Choroid plexus epithelial cell (primary cell): ENCODE results near the gene FAM171A1.
A peak's percentile ranks its signal among the peaks of the same experiment; 100 is the strongest.

Experiments used
- DNase-seq: peaks from one replicate; pipeline ENCODE4 v3.0.0-alpha.2; 2010; ENCODE audit warnings: low read depth
- H3K4me3 ChIP-seq: 2 replicates; pipeline ENCODE4 v1.5.1; 2011; ENCODE audit warnings: low read depth, mild to moderate bottlenecking, control low read depth, low read length, moderate library complexity
- TF ChIP-seq, protein P1 (sequence below): conservative IDR thresholded peaks from 2 replicates; pipeline ENCODE4 v1.5.1; 2011; ENCODE audit warnings: low read depth, mild to moderate bottlenecking, control low read depth, inconsistent platforms, low read length, moderate library complexity

The FAM171A1 gene

DNA sequence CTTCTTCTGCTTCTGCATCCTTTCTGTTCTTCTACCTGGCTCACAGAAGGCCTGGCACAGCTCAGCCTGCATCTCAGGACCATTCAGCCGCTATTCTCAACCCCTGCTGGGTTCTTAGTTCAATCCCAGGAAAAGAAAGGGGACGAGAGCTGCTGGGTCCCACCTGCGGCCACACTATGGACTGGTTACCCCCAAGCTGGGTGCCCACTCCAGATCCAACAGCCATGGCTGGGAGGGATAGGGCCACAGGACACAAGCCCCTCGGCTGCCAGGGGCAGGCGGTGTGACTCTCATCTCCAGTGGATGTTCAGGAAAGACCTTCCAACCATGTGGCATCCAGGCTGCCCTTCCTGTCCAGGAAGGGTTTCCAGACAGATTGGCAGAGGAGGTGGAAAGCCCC is 105.0 kb downstream of the FAM171A1 start:
- H3K4me3 ChIP-seq, result no peak overlapping the region
- TF ChIP-seq, protein P1, sequence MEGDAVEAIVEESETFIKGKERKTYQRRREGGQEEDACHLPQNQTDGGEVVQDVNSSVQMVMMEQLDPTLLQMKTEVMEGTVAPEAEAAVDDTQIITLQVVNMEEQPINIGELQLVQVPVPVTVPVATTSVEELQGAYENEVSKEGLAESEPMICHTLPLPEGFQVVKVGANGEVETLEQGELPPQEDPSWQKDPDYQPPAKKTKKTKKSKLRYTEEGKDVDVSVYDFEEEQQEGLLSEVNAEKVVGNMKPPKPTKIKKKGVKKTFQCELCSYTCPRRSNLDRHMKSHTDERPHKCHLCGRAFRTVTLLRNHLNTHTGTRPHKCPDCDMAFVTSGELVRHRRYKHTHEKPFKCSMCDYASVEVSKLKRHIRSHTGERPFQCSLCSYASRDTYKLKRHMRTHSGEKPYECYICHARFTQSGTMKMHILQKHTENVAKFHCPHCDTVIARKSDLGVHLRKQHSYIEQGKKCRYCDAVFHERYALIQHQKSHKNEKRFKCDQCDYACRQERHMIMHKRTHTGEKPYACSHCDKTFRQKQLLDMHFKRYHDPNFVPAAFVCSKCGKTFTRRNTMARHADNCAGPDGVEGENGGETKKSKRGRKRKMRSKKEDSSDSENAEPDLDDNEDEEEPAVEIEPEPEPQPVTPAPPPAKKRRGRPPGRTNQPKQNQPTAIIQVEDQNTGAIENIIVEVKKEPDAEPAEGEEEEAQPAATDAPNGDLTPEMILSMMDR, result no peak
- DNase-seq, result no peak

DNA sequence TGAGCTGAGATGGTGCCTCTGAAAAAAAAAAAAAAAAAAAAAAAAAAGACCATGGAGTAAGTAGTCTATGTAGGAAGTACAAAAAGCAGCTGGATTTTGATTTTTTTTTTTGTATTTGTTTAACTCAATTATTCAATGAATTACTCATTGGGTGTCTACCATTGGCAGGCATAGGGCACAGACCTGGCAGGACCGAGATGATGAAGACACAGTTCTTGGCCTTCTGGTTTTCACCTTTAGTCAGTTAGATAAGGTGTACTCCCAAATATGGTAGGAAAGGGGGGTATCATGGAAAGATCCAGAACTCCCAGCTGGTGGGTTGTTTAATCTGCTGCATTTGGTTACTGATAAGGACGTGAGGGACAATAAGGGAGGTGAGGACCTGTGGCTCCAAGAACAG is 105.5 kb downstream of the FAM171A1 start:
- DNase-seq, result no peak
- TF ChIP-seq, protein P1, result no peak
- no peak overlapping the region for H3K4me3 ChIP-seq

DNA sequence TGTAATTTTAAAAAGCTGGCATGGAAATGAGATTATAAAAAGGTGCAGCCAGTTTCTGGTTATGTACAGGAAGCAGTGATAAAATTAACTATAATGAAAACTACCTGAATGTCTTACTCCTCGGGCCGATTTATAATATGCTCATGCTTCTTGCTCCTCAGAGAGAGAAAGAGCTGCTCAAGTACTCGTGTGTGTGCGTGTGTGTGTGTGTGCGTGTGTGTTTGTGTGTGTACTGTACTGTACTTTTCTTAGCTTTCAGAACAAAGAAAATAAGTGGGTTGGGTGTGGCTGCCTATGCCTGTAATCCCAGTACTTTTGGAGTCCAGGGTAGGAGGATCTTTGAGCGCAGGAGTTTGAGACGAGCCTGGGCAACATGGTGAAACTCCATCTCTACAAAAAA is 106.0 kb downstream of the FAM171A1 start:
- DNase-seq, result peak; percentile 23
- TF ChIP-seq, protein P1, result no peak
- no peak overlapping the region for H3K4me3 ChIP-seq

DNA sequence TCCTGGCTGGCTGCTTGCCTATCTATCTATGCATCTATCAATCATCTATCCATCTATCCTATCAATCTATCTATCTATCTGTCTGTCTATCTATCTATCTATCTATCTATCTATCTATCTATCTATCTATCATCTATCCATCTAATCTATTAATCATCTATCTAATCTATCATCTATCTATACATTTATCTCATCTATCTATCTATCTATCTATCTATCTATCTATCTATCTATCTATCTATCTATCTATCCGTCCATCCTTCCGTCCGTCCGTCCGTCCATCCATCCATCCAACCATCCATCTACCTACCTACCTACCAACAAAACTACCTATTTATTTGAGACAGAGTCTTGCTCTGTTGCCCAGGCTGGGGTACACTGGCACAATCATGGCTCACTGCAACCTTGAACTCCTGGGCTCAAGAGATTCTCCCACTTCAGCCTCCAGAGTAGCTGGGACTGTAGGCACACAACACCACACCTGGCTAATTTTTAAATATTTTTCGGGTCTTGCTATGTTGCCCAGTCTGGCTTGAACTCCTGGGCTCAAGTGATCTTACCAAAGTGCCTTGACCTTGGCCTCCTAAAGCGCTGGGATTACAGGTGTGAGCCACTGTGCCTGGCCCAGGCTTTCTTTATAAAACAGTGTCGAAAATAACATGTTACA is 107.3 kb downstream of the FAM171A1 start:
- DNase-seq, result no peak
- H3K4me3 ChIP-seq, result no peak overlapping the region
- TF ChIP-seq, protein P1, result no peak

DNA sequence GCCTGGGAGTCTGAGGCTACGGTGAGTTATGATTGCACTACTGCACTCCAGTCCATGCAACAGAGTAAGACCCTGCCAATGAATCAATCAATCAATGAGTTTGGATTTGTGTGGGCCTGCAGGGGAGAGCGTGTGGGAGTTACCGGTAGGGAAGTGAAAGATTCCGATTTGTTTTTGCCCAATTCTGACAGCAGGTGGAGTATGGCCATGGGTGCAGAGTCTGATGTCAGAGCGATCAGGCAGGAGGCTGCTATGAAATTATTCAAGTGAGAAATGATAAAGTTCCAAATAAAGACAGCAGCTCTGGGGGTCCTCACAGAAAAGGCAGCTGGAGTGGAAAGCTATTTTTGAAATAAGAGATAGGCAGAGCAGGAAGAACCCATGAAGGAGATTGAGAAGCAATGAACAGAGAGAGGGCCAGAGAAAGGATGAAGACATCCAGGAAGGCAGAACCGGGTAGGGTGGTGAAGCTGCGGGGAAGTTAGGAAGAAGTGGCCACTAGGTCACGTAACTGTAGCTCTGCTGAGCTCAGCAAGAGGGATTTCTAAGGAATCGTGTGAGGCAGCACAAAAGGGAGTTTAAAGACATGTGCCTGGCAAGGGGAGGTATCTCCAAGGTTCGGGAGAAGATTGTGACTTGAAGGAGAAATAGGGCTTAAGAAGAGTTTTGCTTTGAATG is 108.9 kb downstream of the FAM171A1 start:
- TF ChIP-seq, protein P1, result peak; percentile 75
- DNase-seq, result peak; percentile 66
- H3K4me3 ChIP-seq, result no peak overlapping the region

DNA sequence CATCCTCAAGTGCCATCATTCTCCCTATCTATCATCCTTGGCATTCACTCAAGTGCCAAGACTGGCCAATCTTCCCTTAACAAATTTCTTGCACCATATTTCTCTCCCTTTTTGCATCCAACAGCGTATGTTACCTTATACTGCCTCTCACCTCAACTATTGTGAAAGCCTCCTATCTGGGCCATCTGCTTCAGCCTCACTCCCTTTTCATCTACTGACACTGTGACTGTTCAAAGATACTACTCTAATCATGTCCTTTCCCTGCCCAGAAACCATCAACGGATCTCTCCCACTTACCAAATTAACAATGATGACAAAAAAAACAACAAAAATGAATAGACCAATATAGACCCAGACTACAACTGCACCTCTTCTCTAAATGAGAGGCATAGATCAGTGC is 112.0 kb downstream of the FAM171A1 start:
- DNase-seq, result no peak
- TF ChIP-seq, protein P1, result no peak
- no peak overlapping the region for H3K4me3 ChIP-seq

DNA sequence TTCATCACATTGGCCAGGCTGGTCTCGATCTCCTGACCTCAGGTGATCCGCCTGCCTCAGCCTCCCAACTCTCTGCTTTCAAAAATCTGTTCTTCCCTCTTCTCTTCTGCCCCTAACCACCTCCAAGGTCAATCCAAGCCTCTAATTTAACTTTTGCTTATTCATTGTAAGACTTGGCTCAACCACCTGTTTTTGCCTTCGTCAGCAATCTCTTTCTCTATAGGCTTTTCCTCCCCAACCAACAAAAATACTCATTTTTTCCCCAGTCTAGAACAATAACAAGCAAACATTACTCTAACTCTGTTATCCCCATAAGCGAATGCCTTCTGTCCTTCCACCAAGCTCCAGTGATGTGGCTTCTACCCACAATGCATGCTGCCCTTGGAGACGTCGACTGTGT is 112.8 kb downstream of the FAM171A1 start:
- H3K4me3 ChIP-seq, result no peak overlapping the region
- TF ChIP-seq, protein P1, result no peak
- no peak for DNase-seq
